Left kidney (tissue), 2 donors: Measurements from ENCODE around the gene ARHGDIG. TPM values are rescaled to one million over a fixed set of nuclear protein-coding genes. Genes with fewer than 3 reads are reported as not detected.

ENCODE experiments used
- DNase-seq: peaks from one replicate; pipeline ENCODE4 v3.0.0-alpha.2; 2013
- polyA plus RNA-seq: library from polyadenylated mRNA; unstranded; fragments of 120-200 nt; gene quantifications from one replicate; pipeline ENCODE4 v1.2.1, GENCODE V29; 2013; ENCODE audit not compliant: insufficient read length

Gene ARHGDIG
- polyA plus RNA-seq, 1 donor = 3.6 TPM

DNA sequence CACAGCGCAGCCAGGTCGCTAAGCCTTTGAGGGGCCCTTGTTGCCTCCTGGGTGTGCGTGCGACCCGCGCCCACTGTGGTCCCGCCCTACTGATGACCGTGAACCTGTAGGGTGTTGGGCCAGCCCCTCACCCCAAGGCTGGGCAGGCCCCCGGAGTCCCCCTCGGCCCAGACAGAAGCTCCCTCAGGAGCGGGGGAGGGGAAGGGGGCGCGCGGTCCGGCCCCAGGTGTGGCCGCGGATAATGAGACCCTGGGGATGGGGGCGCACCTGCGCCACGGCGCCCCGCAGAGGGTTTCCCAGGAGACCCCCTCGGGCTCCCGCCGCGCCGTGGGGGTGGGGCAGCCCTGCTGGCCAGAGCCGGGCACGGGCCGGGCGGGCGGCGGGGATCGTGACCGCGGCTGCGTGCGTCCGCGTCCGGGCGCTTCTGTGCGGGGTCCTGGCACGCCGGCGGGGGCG lies 358 bp upstream of the ARHGDIG start:
- DNase-seq = no peak

GRCh38 chr16:280991-281659 lies 734 bp downstream of the ARHGDIG start:
- DNase-seq = no peak

GRCh38 chr16:281660-282255 lies 1.4 kb downstream of the ARHGDIG start:
- DNase-seq = no peak

GRCh38 chr16:282491-282890 lies 2.1 kb downstream of the ARHGDIG start:
- DNase-seq = no peak

DNA sequence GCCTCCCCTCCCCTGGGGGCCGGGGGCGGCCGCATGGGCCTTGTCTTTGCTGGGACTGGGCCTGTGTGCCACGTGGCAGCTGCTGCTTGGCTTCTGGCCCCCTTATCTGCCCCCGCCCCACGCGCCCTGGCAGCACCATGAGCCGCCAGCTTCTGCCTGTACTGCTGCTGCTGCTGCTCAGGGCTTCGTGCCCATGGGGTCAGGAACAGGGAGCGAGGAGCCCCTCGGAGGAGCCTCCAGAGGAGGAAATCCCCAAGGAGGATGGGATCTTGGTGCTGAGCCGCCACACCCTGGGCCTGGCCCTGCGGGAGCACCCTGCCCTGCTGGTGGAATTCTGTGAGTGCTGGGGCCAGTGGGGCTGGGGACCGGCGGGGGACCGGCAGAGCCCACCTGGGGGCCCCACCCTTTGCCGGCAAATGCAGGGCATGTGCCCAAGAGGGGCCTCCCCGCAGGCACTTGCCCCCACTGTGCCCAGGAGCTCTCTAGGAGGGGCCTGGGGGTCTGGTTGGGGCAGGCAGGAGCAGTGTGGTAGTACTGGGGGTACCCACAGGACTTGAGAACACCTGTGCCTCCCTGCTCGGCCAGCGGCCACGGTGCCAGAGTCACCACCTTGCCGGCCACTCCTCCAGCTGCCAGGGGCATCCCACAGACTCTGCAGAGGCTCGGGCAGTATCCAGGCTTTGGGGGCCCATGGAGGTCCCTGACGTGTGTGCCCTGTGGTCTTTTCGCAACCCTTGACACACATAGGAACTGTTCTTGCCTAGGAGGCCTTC lies 2.8 kb downstream of the ARHGDIG start, which contains the start of gene PDIA2:
Gene PDIA2 (plus strand): TSS at position 132 of the 773 bp plus-strand sequence. CDS start 6 bp downstream, at position 138.
- DNase-seq = no peak

DNA sequence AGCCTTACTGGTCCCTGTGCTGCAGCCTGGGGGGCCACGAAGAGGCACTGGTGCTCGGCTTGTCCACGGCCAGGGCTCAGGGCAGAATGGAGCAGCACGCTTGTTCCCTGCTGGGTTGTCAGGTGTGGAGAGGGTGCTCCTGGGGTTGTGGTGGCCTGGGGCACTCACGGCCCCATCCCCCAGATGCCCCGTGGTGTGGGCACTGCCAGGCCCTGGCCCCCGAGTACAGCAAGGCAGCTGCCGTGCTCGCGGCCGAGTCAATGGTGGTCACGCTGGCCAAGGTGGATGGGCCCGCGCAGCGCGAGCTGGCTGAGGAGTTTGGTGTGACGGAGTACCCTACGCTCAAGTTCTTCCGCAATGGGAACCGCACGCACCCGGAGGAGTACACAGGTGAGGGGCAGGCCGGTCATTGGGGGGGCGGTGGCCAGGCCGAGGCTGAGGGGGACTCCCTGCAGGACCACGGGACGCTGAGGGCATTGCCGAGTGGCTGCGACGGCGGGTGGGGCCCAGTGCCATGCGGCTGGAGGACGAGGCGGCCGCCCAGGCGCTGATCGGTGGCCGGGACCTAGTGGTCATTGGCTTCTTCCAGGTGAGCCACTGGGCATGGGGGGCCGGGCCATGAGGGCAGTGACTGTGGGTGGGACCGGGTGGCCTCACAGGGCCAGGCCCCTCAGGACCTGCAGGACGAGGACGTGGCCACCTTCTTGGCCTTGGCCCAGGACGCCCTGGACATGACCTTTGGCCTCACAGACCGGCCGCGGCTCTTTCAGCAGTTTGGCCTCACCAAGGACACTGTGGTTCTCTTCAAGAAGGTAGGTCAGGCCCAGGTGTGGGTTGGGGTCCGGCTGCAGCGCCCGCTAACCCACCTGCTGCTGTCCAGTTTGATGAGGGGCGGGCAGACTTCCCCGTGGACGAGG lies 4.1 kb downstream of the ARHGDIG start:
- no peak for DNase-seq

- DNase-seq = no peak
Measured at GRCh38 chr16:285146-286055, 5.0 kb downstream of the ARHGDIG start.

DNA sequence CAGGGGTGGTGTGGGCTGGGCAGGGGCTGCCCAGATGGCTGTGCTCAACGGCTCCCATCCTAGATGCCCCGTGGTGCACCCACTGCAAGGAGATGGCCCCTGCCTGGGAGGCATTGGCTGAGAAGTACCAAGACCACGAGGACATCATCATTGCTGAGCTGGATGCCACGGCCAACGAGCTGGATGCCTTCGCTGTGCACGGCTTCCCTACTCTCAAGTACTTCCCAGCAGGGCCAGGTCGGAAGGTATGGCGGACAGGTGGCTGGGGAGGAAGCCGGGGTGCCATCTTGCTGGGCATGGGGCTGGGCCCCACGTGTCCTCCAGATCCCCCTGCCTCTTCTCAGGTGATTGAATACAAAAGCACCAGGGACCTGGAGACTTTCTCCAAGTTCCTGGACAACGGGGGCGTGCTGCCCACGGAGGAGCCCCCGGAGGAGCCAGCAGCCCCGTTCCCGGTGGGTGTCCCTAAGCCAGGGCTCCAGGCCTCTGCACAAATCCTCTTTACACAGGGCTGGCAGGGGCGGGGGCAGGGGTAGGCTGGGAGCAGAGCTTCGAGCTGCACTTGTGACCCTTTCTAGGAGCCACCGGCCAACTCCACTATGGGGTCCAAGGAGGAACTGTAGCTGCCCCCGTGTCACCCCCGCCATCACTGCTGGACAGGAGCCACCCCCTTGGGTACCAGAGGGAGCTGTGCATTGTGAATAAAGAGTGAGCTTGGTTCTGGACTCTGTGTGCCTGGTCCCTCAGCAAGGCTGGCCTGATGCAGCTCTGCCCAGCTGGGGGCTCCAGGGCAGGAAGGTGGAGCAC lies 6.3 kb downstream of the ARHGDIG start:
- DNase-seq = no peak

DNA sequence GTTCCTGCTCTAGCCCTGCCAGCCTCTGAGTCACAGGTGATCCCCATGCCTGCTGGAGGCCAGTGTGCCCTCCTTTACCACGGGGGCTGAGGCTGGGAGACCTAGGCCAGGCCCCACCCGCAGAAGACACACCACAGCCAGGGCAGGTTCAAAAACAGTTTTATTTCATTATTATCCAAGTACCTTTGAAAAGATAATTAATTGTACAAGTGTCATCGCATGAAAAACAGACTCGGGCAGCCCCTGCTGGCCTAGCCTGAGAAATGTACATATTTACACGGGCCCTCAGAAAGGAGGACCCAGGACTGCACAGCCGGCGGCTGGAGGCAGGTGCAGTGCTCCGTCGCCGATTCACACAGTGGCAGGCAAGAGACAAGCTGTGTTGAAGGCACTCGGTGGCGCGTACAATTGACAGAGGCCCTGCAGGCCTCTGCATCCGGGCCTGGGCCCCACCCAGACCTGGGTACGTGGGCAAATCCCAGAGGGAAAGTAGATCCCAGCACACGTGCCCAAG lies 7.0 kb downstream of the ARHGDIG start:
- no peak for DNase-seq

DNA sequence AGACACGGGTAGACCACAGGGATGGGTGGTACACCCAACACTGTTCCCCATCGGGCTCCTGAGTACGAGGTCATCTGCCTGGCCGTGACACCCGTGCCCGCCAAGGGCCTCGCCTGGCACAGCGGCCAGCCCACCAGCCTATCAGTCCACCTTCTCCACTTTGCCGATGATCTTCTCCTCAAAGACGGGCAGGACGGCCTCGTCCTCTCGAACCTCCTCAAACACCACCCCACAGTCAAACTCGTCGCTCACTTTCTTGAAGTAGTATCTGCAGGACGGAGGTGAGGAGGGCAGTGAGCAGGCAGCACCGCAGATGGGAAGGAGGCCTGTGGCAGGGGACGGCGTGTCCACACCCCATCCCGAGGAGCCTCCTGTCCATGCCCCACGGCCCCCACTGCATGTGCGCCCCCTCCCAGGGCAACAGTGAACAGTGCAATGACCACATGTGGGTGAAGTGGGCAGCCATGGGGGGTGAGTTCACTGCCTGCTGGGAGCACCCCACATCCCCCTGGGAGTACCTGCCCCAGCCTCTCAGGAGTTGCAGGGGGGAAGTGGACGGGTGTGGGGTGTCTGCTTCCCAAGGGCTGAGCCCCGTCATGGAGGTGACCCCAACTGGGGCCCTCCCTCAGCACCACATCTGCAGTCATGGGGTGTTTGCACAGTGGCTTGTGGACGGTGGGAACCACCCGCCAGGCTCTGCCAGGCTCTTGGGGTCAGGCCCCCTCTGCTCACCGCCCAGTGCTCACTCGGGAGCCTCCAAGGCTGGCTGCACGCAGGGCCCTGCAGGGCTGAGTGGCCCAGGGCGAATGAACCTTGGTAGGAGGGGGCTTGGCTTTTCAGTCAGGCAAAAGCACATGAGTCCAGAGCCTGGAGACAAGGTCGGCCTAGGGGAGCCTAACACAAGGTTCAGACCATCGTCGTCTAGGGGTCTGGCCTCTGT lies 7.9 kb downstream of the ARHGDIG start:
- DNase-seq = no peak

DNA sequence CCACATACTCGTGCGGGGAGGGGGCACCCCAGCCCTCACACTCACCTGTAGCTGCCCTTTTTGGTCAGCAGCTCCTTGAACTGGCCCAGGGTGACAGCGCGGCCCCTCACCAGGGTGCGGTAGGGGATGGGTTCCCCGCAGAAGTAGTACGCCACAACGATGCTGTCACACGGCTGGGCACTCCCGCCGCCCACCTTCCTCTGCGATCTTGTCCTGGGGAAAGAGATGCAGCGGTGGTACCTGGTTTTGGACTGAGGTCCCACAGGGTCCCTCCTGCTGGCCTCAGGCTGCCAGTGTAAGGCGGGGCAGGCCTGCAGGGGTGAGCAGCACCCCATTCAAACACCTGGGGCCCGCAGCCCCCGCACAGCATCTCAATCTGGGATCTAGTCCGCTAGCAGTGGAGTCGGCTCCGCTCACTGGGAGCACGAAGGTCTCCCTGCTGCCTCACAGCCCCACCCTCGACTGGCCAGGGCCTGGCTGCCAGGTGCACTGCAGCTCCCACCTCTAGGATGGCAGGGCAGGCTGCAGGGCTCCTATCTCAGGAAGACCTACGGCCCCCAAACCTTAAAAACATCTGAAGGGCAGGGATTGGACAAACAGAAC lies 9.1 kb downstream of the ARHGDIG start:
- DNase-seq = no peak

DNA sequence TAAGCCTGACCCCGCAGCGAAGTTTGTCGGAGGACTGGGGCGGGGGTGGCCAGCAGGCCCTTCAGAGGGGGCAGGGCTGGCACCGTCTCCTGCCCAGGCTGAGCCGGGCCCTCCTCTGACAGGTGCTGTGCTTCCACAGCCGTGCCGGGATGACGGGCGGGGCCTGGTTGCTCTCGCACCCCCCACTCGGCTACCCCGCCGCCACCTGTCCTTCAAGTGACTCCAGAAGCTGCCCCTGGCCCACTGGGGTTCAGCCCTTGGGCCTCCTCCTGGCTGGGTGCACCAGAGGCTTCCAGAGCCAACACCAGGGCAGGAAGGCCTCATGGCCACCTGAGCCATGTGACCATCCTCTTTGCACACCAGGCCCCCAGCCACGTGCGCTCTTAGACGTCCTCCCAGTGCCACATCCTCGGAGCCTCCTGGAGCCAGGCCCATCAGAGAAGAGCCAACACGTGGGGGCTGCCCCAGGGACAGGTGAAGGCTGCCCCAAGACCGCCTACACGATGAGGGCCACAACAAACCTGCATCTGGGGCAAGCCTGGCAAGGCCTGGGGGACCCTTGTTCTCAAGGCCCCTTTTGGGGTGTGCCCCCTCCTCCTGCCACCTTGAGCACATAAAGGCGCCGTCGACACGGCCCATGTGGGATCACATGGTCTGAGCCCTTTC lies 9.8 kb downstream of the ARHGDIG start:
- no peak for DNase-seq

GRCh38 chr16:290681-291405 lies 10.5 kb downstream of the ARHGDIG start:
- no peak for DNase-seq

- no peak for DNase-seq
Measured at GRCh38 chr16:291539-291938, 11.1 kb downstream of the ARHGDIG start.

- DNase-seq = no peak
Measured at GRCh38 chr16:293043-293775, 12.8 kb downstream of the ARHGDIG start.

GRCh38 chr16:296276-296675 lies 15.9 kb downstream of the ARHGDIG start:
- no peak for DNase-seq
